Smooth muscle cell (in vitro differentiated cells): ENCODE results near the gene IRX1. TPM values are rescaled to one million over a fixed set of nuclear protein-coding genes. Genes with fewer than 3 reads are reported as not detected.

Experiments
- DNase-seq: peaks from one replicate; lab custom pipeline; 2025; ENCODE audit not compliant: unreplicated experiment; lab: John Stamatoyannopoulos, UW
- H2AFZ ChIP-seq: fragments of 200-600 bp; sonication (generic); 2 replicates; pipeline ENCODE4 v1.6.0; 2016; ENCODE audit warnings: antibody characterized with exemption, low read depth, mild to moderate bottlenecking
- H3F3A ChIP-seq: fragments of 200-600 bp; sonication (generic); 2 replicates; pipeline ENCODE4 v1.6.0; 2017; ENCODE audit warnings: antibody characterized with exemption, low read depth
- H3K27ac ChIP-seq: fragments of 200-600 bp; sonication (generic); 2 replicates; pipeline ENCODE4 v1.5.1; 2016; ENCODE audit warnings: low read depth, mild to moderate bottlenecking
- H3K27me3 ChIP-seq: fragments of 200-600 bp; sonication (generic); 2 replicates; pipeline ENCODE4 v1.6.1; 2016; ENCODE audit warnings: low read depth, mild to moderate bottlenecking
- H3K36me3 ChIP-seq: fragments of 200-600 bp; sonication (generic); 2 replicates; pipeline ENCODE4 v1.5.1; 2016; ENCODE audit warnings: low read depth
- H3K4me1 ChIP-seq: fragments of 200-600 bp; sonication (generic); 2 replicates; pipeline ENCODE4 v1.5.1; 2016; ENCODE audit warnings: low read depth
- H3K4me2 ChIP-seq: fragments of 200-600 bp; sonication (generic); 2 replicates; pipeline ENCODE4 v1.6.0; 2016; ENCODE audit warnings: mild to moderate bottlenecking
- H3K4me3 ChIP-seq: fragments of 200-600 bp; sonication (generic); 2 replicates; pipeline ENCODE4 v1.5.1; 2016; ENCODE audit warnings: mild to moderate bottlenecking
- H3K79me2 ChIP-seq: fragments of 200-600 bp; sonication (generic); 2 replicates; pipeline ENCODE4 v1.6.0; 2016; ENCODE audit warnings: low read depth, mild to moderate bottlenecking
- H3K9ac ChIP-seq: fragments of 200-600 bp; sonication (generic); 2 replicates; pipeline ENCODE4 v1.6.0; 2016; ENCODE audit warnings: low read depth
- H3K9me3 ChIP-seq: fragments of 200-600 bp; sonication (generic); replicated peaks from 2 replicates; pipeline ENCODE4 v1.5.1; 2016; ENCODE audit warnings: low read depth
- H4K20me1 ChIP-seq: fragments of 200-600 bp; sonication (generic); 2 replicates; pipeline ENCODE4 v1.6.0; 2016; ENCODE audit warnings: low read depth
- WGBS: methylation state at CpG from one replicate; pipeline ENCODE4 v1.1.7; 2016; ENCODE audit warnings: low lambda C conversion rate; 5-methylcytosine and 5-hydroxymethylcytosine counted together
- polyA plus RNA-seq: library from polyadenylated mRNA; unstranded; fragments of >200 nt; fragmentation: Nextera tagmentation; extraction: Ambion mirVana; gene quantifications from 2 replicates; pipeline ENCODE4 v1.2.1, GENCODE V29; 2016
- total RNA-seq: library from RNA; depleted of rRNA; stranded (reverse); fragments of >200 nt; gene quantifications from 2 replicates; pipeline ENCODE4 v1.2.3, GENCODE V29; 2014
- TF ChIP-seq, protein P1 (sequence below): fragments of 200-600 bp; sonication (generic); IDR thresholded peaks from 2 replicates; pipeline ENCODE4 v1.5.1; 2017; ENCODE audit warnings: borderline replicate concordance, mild to moderate bottlenecking, antibody characterized with exemption; ENCODE audit not compliant: insufficient read depth, poor library complexity, severe bottlenecking

Gene IRX1
- total and polyA plus RNA-seq, 2 experiments from 2014 or later, result 0.30 to 0.67 TPM

DNA sequence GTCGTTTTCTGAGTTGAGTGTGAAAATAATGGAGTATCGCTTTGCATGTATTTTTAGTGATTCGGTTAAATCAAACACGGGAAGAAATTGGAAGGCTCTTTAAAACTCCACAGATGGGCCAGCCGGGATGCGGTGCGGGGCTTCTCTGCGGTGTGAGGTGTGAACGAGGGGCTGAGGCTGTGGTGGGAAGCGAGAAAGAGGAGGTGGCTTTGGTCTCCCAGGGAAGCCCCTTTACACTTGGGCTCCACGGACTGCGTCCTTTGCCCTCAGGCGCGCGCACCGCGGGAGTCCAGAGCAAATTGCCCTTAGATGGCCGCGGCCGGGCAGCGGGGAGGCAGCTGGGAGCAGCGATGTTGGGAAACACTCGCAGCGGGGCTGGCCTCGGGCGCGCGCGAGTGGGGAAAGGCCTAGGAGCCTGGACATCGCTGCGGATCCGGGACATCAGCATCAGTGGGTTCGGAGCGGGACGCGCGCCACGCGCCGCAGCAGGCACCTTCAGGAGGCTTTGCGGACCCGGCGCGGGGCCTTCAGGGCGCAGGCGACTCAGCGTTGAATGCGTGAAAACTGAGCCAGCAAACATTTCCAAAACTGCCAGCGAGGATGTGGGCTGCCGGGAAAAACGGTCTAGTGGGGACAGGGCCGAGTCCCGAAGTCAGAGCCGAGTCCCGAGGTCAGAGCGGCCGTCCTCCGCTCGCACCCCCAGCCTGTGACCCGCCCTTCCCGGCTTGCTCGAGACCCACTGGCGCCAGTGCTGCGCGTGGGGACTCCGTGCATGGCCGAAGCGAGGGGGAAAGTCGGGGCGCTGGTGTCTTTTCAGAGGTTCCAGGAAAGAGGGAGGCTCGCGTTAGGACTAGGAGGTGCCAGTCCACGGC, 6.5 kb downstream of the IRX1 start:
- no peaks in the 10 kb centered on the region for H3K36me3 ChIP-seq
- H3K79me2 ChIP-seq, result no peaks in the 10 kb centered on the region
- H3K27me3 ChIP-seq, result peaks cover 100% of the 10 kb centered on the region
- WGBS, result 3% methylated on average over 73 of the region's 73 CpGs
- TF ChIP-seq, protein P1, sequence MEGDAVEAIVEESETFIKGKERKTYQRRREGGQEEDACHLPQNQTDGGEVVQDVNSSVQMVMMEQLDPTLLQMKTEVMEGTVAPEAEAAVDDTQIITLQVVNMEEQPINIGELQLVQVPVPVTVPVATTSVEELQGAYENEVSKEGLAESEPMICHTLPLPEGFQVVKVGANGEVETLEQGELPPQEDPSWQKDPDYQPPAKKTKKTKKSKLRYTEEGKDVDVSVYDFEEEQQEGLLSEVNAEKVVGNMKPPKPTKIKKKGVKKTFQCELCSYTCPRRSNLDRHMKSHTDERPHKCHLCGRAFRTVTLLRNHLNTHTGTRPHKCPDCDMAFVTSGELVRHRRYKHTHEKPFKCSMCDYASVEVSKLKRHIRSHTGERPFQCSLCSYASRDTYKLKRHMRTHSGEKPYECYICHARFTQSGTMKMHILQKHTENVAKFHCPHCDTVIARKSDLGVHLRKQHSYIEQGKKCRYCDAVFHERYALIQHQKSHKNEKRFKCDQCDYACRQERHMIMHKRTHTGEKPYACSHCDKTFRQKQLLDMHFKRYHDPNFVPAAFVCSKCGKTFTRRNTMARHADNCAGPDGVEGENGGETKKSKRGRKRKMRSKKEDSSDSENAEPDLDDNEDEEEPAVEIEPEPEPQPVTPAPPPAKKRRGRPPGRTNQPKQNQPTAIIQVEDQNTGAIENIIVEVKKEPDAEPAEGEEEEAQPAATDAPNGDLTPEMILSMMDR, result no peak
- no peaks in the 10 kb centered on the region for H3F3A ChIP-seq
- no peaks in the 10 kb centered on the region for H4K20me1 ChIP-seq
- no peak overlapping the region for H2AFZ ChIP-seq
- H3K9me3 ChIP-seq, result no peaks in the 10 kb centered on the region
- H3K4me3 ChIP-seq, result peak overlapping the region; percentile 39
- no peak overlapping the region for H3K27ac ChIP-seq
- H3K4me2 ChIP-seq, result peak overlapping the region; percentile 83
- H3K4me1 ChIP-seq, result peaks cover 15% of the 10 kb centered on the region
- DNase-seq, result no peak
- no peak overlapping the region for H3K9ac ChIP-seq

DNA sequence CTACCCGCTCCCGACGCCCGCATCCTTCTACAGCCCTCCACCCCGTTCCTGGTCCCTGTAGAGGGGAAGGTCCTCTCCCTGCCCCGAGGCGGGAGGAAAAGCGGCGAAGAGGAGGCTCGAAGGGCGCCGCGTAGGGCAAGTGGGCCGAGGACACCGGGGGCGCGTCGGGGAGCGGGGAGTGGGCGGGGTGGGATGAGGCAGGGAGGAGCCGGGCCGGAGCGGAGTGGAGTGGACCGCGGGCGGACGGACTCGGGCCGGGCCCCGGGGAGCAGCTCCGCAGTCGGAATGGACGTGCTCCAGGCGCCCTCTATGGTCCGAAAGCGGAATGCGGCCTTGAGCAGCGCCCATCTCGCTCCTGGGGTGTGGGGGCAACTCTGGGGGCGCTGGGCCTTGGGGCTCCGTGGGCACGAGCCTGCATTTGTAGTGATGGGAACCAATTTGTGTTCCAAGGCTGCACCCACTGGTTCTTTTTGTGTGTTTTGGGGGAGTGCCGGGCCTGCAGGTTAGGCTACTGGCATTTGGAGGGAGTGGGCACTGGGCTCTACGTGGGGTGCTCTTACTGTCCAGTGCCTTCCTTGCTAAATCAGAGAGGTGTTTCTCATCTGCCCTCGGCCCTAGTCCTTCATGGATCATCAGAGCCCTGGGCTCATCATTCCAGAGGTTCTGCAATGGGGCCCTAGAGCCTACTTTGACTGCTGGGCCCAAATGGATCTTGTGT, 7.3 kb downstream of the IRX1 start:
- no peak overlapping the region for H2AFZ ChIP-seq

DNA sequence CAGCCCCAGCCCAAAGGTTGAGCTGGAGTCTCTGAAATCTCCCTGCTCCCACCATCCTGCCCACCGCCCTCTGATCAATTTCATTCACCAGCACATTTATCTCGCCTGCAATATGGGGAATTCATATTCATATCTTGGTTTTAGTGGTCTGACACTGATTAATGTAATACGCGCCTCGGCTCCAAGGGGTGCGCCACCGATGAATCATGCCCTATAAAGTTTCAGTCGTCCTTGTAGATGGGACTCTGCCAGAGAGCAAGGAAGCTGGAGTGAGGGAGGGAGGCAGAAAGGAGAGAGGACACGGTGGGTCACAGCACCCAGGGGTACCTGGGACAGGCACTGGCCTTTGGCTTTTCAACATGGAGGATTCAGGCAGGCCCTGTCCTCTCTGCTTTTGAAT, 8.9 kb downstream of the IRX1 start:
- H3K27ac ChIP-seq, result no peak overlapping the region
- 74% methylated on average over 9 of the region's 9 CpGs for WGBS
- H3K27me3 ChIP-seq, result peaks cover 100% of the 10 kb centered on the region
- H3K9me3 ChIP-seq, result no peaks in the 10 kb centered on the region
- H4K20me1 ChIP-seq, result no peaks in the 10 kb centered on the region
- H3K4me1 ChIP-seq, result peaks cover 15% of the 10 kb centered on the region
- no peak overlapping the region for H3K4me2 ChIP-seq
- H3K79me2 ChIP-seq, result no peaks in the 10 kb centered on the region
- no peaks in the 10 kb centered on the region for H3F3A ChIP-seq
- no peaks in the 10 kb centered on the region for H3K36me3 ChIP-seq
- TF ChIP-seq, protein P1, result no peak
- no peak overlapping the region for H2AFZ ChIP-seq
- no peak overlapping the region for H3K9ac ChIP-seq
- no peak overlapping the region for H3K4me3 ChIP-seq
- DNase-seq, result no peak

More for the DNA sequence above, 7.3 kb downstream of the IRX1 start:
- Histone ChIP-seq H3K9ac (no peak overlapping the region), H3K79me2 (no peaks in the 10 kb centered on the region), H3K4me2 (peak overlapping the region; percentile 83), H3K4me1 (peaks cover 15% of the 10 kb centered on the region), H4K20me1 (no peaks in the 10 kb centered on the region), H3K27me3 (peaks cover 100% of the 10 kb centered on the region), H3K27ac (no peak overlapping the region), H3K36me3 (no peaks in the 10 kb centered on the region), H3F3A (no peaks in the 10 kb centered on the region), H3K4me3 (peak overlapping the region; percentile 39), H3K9me3 (no peaks in the 10 kb centered on the region)
- DNase-seq, result no peak
- 6% methylated on average over 36 of the region's 45 CpGs for WGBS
- TF ChIP-seq, protein P1, result peak; percentile 57
